Kidney tubule cell (primary cell): Measurements from ENCODE around the gene TPH2.

Experiments used
- DNase-seq: peaks from one replicate; pipeline ENCODE4 v3.0.0-alpha.2; 2018; ENCODE audit warnings: low spot score

TPH2 gene

GRCh38 chr12:71938728-71939385 lies at the start of gene TPH2:
Gene TPH2 (plus strand): TSS chr12:71938845. CDS start chr12:71938987, 142 bp downstream.
- peak; percentile 61 for DNase-seq

DNA sequence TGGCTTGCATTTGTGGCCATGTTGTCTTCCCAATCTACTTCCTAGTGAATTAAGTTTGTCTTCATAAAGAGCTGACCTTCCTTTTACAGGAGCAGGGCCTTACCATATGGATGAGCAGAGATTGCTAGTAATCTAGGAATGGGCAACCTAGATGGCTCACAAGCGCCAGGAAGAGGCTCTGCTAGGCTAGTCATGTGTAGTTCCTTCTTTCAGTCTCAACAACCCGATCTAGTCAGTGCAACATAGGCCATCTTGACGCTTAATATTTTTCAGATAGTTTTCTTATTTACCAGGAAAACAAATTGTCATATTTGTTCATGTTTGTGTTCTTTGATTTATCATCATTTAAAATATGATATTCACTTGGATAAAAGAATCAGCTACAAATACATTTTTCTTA lies 48.2 kb upstream of the TPH2 start:
- peak; percentile 8 for DNase-seq

- no peak for DNase-seq
Measured at GRCh38 chr12:71892059-71892458, 46.6 kb upstream of the TPH2 start.

GRCh38 chr12:71896205-71896882 lies 42.3 kb upstream of the TPH2 start:
- DNase-seq = no peak

DNA sequence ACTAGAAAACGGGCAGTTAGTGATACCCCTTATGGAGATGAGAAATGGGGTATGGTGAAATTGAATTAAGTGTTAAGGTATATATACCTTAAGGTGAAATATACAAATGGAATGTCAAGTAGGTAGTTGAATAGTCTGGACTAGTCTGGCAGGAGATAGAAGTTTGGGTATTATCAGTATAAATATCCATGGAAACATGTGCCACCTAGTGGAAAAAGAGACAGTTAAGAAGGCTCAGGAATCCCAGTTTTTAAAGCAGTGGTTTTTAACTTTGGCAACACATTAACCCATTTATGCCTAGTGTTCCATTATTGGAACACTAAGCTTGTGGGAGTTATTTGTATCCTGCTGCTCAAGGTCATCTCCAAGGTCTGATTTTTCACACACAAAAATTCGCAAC lies 38.6 kb upstream of the TPH2 start:
- DNase-seq = peak; percentile 28

DNA sequence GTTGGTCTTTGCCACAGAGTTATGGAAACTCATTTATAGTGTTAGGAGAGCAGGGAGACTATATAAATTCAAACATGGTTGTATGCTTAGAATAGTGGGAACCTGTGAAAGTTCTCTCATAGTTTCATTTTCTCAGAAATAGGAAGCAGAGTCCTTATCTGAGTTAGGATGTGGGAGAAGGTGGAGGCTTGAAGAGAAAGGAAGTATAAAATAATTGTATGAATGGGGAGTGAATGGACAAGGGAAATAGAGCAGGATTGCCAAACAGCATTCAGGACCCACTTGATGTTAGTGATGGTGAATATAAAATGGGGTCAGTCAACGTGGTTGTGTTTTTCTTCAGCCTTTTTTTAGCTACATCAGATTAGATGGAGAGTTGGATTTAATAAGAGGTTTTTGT lies 34.0 kb upstream of the TPH2 start:
- DNase-seq = no peak

GRCh38 chr12:71935594-71935993 lies 3.1 kb upstream of the TPH2 start:
- DNase-seq = peak; percentile 20

DNA sequence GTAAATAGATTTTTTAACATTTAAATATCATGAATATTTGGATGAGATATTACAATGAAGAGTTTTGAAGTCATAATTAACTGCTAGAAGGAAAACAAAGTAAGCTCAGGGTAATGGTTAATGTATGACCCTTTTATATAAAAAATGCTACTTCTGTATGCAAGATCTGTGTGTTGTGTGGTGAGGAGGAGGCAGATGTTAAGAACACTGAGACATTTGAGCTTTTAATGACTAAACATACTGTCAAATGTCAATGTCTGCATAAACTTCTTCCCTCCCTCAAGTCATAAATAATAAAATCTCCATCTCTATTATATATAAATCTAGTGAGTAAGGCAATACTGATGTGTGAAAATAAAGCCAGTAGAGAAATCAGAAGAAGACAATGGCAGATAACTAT lies 1.4 kb downstream of the TPH2 start:
- no peak for DNase-seq

DNA sequence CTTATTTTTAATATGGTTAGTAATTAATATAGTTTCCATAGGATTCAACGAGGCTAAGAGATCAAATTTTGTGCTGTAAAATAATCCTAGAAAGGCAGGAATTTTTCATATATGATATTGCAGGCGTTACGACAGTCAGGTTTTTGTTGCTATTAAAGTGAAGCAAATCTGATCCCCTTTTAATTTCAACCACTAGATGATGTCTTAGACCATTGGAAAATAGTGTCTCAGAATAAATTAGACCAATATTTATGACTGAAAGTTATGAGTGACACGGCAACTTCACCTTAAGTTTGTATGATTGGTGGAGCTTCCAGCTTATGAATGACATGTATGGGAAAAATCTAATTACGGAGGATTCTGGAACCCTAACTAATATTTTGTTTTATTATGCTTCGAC lies 2.5 kb downstream of the TPH2 start:
- no peak for DNase-seq

GRCh38 chr12:71942259-71942658 lies 3.6 kb downstream of the TPH2 start:
- no peak for DNase-seq

DNA sequence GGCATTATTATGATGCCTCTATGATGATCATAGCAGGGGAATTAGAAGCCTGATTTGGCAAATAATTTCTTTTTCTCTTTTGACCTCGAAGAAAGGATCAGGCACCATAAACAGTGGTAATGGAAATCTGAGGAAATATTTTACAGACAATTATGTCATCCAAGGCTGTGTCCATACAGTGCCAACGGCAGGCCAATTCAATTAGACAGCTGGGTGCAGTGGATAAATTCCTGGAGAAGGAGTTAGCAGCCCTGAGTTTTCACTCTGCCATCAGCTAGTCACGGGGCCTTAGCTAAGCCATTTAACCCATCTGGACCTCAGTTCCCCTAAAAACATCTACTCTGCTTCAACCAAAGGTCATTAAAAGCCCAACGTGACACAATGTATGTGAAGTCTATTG lies 4.1 kb downstream of the TPH2 start:
- DNase-seq = no peak

GRCh38 chr12:71945121-71945520 lies 6.5 kb downstream of the TPH2 start:
- DNase-seq = no peak

DNA sequence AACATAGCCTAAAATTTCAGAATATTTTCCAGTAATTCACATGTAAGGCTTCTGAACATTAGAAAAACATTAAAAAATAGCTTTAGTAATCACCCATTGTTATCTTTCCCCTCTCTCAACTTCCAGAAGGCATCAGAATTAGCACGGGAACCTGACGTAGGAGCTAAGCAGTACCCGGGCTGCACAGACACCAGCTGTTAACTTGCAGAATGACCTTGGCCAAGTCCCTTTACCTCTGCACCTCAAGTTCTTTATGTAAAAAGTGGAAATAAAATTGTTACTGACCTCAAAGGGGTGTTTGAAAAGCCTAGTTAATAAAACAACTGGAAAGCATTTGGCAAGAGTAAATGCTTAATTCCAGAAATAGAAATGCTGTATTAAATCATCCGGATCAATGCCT lies 7.2 kb downstream of the TPH2 start:
- DNase-seq = no peak

DNA sequence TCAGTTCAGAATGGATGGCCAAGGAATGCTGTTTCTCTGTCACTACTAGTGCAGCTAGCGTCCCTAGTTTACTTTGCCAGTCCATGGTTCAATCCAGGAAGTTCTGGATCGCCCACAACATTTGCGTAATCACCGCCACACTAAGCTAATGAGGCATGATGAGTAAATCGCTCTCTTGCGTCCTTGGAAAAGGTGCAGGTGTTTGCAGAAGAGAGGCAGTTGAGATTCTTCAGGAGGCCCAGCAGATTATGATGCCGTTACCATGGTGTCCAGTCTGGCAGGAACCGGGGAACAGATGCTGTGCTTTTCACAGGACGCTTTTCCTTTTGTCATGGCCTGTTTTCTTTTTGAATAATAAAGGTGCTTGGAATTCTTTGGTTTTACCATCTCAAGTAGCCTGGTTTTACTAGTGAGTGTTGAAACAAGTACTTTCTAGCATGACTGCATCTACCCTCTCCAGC lies 9.0 kb downstream of the TPH2 start:
- DNase-seq = peak; percentile 89

DNA sequence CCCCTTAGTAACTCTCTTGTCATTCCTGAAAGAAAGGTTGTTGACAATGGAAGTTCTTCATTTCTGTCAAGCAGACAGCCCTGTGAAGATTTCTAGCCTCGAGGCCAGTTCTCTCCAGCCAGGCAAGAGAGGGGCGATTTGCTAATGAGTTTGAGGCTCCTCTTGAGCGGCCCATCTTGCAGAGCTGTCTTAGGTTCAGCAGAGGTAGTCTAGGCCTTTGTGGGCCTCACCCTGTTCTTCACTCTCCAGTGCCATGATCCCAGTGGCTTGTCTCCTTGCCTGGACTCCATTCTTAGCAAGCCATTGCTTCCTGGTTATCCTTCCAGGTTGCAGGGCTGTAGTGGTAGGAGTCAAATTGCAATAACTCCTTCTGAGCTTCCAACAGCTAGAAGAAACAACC lies 9.7 kb downstream of the TPH2 start:
- no peak for DNase-seq

DNA sequence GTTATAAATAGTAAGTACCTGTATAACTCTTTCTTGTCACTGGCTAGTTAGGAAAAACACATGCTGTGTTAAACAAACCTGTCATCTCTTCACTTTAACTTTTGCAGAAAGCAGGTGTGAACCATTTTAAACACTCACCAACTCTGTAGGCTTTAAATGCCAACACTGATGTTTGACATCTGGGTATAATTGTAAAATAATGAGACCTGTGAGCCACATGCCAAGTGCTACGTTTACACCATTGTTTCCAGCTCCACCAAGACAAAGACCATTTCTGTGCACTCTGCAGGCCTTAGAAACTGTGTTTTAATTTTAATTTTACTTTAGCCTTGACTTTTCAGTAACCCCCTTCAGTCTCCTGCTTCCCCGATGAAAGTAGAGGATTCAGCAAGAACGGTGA lies 11.0 kb downstream of the TPH2 start:
- DNase-seq = no peak

DNA sequence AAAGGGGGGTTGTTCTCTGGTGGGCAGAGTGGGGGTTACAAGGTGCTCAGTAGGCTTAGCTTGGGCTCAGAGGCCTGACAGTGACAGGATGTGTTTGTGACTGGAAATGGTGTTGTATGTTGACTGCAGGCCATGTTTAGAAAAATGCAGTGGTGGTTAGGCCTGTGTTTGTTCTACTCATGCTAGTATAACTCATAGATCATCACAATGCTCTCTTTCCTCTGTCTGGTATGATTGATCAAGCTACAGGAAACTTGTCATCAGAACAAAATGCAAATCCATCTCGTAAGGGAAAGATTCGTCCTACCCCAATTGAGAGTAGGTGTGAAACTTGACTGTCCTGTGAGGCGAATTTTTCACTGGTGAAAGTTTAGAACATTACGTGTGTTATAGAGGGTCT lies 11.8 kb downstream of the TPH2 start:
- DNase-seq = no peak

DNA sequence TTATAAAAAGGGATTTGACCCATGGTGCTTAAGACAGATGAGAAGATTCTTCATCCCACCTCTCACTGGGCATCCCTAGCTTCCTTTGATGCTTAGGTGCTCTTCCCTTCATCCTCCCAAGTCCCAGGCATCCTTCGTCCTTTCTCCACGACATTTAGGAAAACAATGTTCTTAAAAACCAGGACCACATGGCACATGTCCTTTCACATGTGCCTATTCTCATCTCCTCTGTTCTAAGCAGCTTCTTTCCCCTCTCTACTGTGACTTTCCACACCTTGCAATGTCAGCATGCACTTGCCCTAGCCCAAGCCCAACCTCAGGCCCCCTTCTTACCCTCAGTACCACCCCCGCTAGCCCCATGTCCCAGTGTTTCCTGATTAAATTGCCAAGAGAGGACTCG lies 12.2 kb downstream of the TPH2 start:
- DNase-seq = no peak

DNA sequence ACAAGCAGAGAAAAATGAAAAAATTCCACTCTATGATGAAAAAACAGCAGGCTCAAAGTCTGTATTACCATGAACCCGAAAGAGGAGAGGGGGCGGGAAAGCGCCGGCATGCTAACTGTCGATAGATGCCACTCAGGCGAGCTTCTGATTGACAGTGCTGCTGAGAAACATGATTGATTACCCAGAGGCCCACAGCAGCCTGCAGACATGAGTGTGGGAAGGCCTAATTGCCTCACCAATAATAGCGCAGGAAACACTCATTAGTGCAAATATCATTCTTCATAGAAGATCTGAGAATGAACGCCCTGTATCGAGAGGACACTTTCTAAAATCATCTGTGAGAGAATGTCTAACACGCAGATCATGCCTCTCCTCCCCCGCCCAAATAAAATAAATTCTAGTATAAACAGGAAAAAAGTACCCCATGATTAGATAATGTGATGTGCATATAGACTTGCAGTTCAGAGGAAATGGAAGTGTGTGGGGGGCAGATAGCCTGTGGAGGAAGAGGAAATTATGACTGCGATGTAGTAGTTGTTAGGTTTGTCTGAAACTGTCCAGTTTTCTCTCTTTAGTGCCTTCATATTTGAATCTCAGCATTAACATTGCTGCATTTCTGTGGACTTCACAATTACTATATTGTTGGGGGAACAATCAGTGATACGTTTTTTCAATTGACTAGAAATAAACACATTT lies 15.6 kb downstream of the TPH2 start:
- DNase-seq = no peak

DNA sequence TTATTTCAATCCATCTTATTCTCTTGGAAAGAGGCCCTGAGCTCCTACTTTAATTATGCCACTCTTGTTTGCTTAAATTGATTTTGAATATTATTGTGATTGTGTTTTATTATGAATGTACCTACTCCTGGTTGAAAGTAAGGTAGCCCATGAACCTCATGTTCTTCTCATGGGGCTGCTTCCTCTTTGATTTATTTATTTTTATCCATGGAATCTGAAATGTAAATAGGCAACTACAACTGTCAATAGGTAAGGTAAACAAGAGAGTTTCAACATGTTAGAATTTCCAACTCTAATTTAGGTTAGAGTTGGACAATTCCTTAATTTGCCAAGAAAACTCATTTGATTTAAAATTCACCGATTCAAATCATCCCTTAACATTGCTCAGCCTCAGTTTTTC lies 16.2 kb downstream of the TPH2 start:
- DNase-seq = no peak

DNA sequence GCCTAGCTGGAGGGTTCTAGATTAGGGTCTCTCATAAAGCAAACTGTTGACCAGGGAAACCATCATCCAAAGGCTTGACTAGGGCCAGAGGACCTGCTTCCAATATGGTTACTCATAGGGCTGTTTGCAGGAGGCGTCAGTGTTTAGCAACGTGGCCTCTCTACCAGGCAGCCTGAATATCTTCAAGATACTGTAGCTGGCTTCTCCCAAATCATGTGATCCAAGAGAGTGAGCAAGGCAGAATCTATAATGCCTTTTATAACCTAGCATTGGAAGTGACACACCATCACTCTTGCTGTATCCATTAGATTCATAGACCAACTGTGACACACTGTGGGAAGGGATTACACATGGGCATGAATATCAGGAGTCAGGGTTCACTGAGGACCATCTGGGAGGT lies 17.3 kb downstream of the TPH2 start:
- peak; percentile 35 for DNase-seq

DNA sequence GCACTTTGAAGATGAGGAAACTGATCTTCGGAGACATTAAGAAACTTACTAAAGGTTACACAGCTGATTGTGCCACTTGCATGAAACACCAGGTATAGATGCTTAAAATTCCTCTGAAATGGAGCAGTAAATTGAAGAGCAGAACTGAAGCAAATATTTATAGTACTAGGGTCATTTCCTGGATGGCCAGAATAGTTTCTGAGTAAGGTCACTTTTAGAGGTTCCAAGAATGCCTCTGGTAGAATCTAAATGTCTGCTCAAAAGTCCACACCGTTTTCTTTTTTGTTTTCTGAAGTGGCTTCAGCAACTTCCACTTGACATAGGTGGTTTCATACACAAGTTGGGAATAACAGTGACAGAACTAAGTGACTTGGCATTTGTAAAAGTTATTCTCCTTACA lies 19.4 kb downstream of the TPH2 start:
- peak; percentile 79 for DNase-seq

DNA sequence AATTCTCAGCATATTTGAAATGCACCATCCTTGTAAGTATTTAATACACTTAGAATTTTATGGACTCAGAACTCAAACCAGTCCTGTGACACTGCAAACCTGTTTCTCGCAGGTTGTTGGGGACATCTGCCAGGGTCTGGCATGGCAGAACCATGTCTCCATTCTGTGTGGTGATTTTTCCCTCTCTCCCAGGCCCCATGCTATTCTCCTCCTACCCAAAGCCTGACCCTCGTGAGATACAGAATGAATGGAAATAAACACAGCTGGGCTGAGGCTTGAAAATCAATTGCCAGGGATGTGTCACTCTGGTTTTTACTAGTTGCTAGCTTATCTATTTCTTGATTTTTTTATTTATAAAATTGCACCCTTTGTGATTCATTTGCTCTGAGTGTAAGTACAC lies 19.8 kb downstream of the TPH2 start:
- DNase-seq = no peak
